GM23338 (cell line): ENCODE data around the gene GFRA3. TPM values are rescaled to one million over a fixed set of nuclear protein-coding genes. Genes with fewer than 3 reads are reported as not detected.

Source experiments
- ATAC-seq: fragments of 200-7000 bp; cut with Tn5 transposase; 3 replicates; pipeline ENCODE4 v1.9.1; 2020
- DNase-seq: peaks from one replicate; pipeline ENCODE4 v3.0.0-alpha.2; 2015; ENCODE audit warnings: low spot score
- H2AFZ ChIP-seq: fragments of 200-600 bp; sonication (generic); 2 replicates; pipeline ENCODE4 v1.8.0; 2016; ENCODE audit warnings: antibody characterized with exemption, mild to moderate bottlenecking, moderate library complexity
- H3F3A ChIP-seq: fragments of 200-600 bp; sonication (generic); replicated peaks from 2 replicates; pipeline ENCODE4 v1.8.0; 2017; ENCODE audit warnings: antibody characterized with exemption, mixed run types, low read depth
- H3K27ac ChIP-seq: fragments of 200-600 bp; sonication (generic); 2 replicates; pipeline ENCODE4 v1.6.1; 2016; ENCODE audit warnings: low read depth
- H3K27me3 ChIP-seq: fragments of 200-600 bp; sonication (generic); 2 replicates; pipeline ENCODE4 v1.8.0; 2016; ENCODE audit warnings: mild to moderate bottlenecking, mixed run types, moderate library complexity; ENCODE audit not compliant: insufficient read depth
- H3K36me3 ChIP-seq: fragments of 200-600 bp; sonication (generic); 2 replicates; pipeline ENCODE4 v1.8.0; 2016; ENCODE audit warnings: mild to moderate bottlenecking; ENCODE audit not compliant: insufficient read depth
- H3K4me1 ChIP-seq: fragments of 200-600 bp; sonication (generic); 2 replicates; pipeline ENCODE4 v1.8.0; 2016; ENCODE audit warnings: mild to moderate bottlenecking, moderate library complexity; ENCODE audit not compliant: insufficient read depth
- H3K4me2 ChIP-seq: fragments of 200-600 bp; sonication (generic); 2 replicates; pipeline ENCODE4 v1.7.1; 2017; ENCODE audit warnings: mixed run types
- H3K4me3 ChIP-seq: fragments of 200-600 bp; sonication (generic); 2 replicates; pipeline ENCODE4 v1.6.1; 2016; ENCODE audit warnings: mixed run types
- H3K79me2 ChIP-seq: fragments of 200-600 bp; sonication (generic); replicated peaks from 2 replicates; pipeline ENCODE4 v1.8.0; 2017; ENCODE audit warnings: mild to moderate bottlenecking; ENCODE audit not compliant: insufficient read depth
- H3K9me2 ChIP-seq: fragments of 200-600 bp; sonication (generic); 2 replicates; pipeline ENCODE4 v1.8.0; 2017; ENCODE audit not compliant: insufficient read depth
- H4K20me1 ChIP-seq: fragments of 200-600 bp; sonication (generic); replicated peaks from 2 replicates; pipeline ENCODE4 v1.8.0; 2017; ENCODE audit warnings: mild to moderate bottlenecking; ENCODE audit not compliant: insufficient read depth
- H3K27ac Mint-ChIP-seq: 2 replicates; pipeline ENCODE4 v1.8.0; 2020; ENCODE audit warnings: inconsistent platforms, mild to moderate bottlenecking, moderate library complexity, mixed read lengths
- H3K27me3 Mint-ChIP-seq: 3 replicates; pipeline ENCODE4 v1.8.0; 2022; ENCODE audit warnings: low read depth, mild to moderate bottlenecking, moderate library complexity, mixed read lengths, inconsistent platforms; ENCODE audit not compliant: insufficient read depth, poor library complexity
- H3K36me3 Mint-ChIP-seq: 3 replicates; pipeline ENCODE4 v1.8.0; 2021; ENCODE audit warnings: low read depth, mild to moderate bottlenecking, inconsistent platforms, moderate library complexity, mixed read lengths
- H3K4me1 Mint-ChIP-seq: 3 replicates; pipeline ENCODE4 v1.8.0; 2020; ENCODE audit warnings: mild to moderate bottlenecking, inconsistent platforms, mixed read lengths
- H3K4me3 Mint-ChIP-seq: 3 replicates; pipeline ENCODE4 v1.8.0; 2021; ENCODE audit warnings: moderate library complexity, mild to moderate bottlenecking, inconsistent platforms, mixed read lengths
- H3K9me3 Mint-ChIP-seq: 3 replicates; pipeline ENCODE4 v1.8.0; 2020; ENCODE audit warnings: moderate library complexity, mild to moderate bottlenecking, inconsistent platforms, mixed read lengths
- CREB1 ChIP-seq: fragments of 250-450 bp; sonication (Bioruptor Pico); IDR thresholded peaks from 2 replicates; pipeline ENCODE4 v1.5.0; 2020; ENCODE audit warnings: low read depth, mild to moderate bottlenecking, moderate library complexity
- EZH2 ChIP-seq: fragments of 200-600 bp; sonication (generic); IDR thresholded peaks from one replicate; pipeline ENCODE4 v1.8.0; 2017; ENCODE audit warnings: antibody characterized with exemption, mild to moderate bottlenecking, low read depth; ENCODE audit not compliant: unreplicated experiment
- EZH2phosphoT487 ChIP-seq: fragments of 200-600 bp; sonication (generic); IDR thresholded peaks from one replicate; pipeline ENCODE4 v1.8.1; 2018; ENCODE audit warnings: antibody characterized with exemption; ENCODE audit not compliant: unreplicated experiment
- JUNB ChIP-seq: IDR thresholded peaks from one replicate; pipeline ENCODE4 v1.6.1; 2016; ENCODE audit warnings: antibody characterized with exemption; ENCODE audit not compliant: unreplicated experiment
- NANOG ChIP-seq: IDR thresholded peaks from 2 replicates; pipeline ENCODE4 v1.6.1; 2016; ENCODE audit warnings: antibody characterized with exemption, borderline replicate concordance
- POLR2AphosphoS5 ChIP-seq: IDR thresholded peaks from 2 replicates; pipeline ENCODE4 v1.6.1; 2016; ENCODE audit warnings: antibody characterized with exemption, low read depth
- STAT1 ChIP-seq: IDR thresholded peaks from one replicate; pipeline ENCODE4 v1.6.1; 2016; ENCODE audit warnings: antibody characterized with exemption; ENCODE audit not compliant: unreplicated experiment
- ZNF114 ChIP-seq: fragments of 250-450 bp; sonication (Bioruptor Pico); IDR thresholded peaks from 2 replicates; pipeline ENCODE4 v1.5.0; 2020; ENCODE audit warnings: mild to moderate bottlenecking, moderate library complexity
- ZNF331 ChIP-seq: fragments of 250-450 bp; sonication (Bioruptor Pico); IDR thresholded peaks from 2 replicates; pipeline ENCODE4 v1.5.0; 2020; ENCODE audit warnings: low read depth, mild to moderate bottlenecking, moderate library complexity
- polyA plus RNA-seq: library from polyadenylated mRNA; unstranded; fragments of >200 nt; fragmentation: Nextera tagmentation; extraction: Ambion mirVana; gene quantifications from 2 replicates; pipeline ENCODE4 v1.2.1, GENCODE V29; 2016
- total RNA-seq: library from RNA; depleted of rRNA; stranded (reverse); fragments of >200 nt; shearing (Covaris generic); gene quantifications from 2 replicates; pipeline ENCODE4 v1.2.3, GENCODE V29; 2014
- TF ChIP-seq, protein P1 (sequence below): fragments of 250-450 bp; sonication (Bioruptor Pico); IDR thresholded peaks from 2 replicates; pipeline ENCODE4 v1.5.0; 2020; ENCODE audit warnings: mild to moderate bottlenecking, moderate library complexity
- TF ChIP-seq, protein P2 (sequence below): IDR thresholded peaks from 2 replicates; pipeline ENCODE4 v1.6.1; 2016; ENCODE audit warnings: antibody characterized with exemption
- TF ChIP-seq, protein P3 (sequence below), 2 experiments: fragments of 200-600 bp in 1 of 2; sonication (generic) in 1 of 2; conservative IDR thresholded peaks; 2 replicates each; pipeline versions ENCODE4 v1.5.1 to v1.6.1; 2016 to 2017; ENCODE audit warnings: antibody characterized with exemption in 2 of 2, low read depth in 2 of 2, mild to moderate bottlenecking in 2 of 2, moderate library complexity in 1 of 2
- TF ChIP-seq, protein P4 (sequence below): IDR thresholded peaks from one replicate; pipeline ENCODE4 v1.6.1; 2018; ENCODE audit warnings: antibody characterized with exemption; ENCODE audit not compliant: unreplicated experiment

The GFRA3 gene
- total and polyA plus RNA-seq, 2 experiments from 2014 or later, result 1.1 TPM

DNA sequence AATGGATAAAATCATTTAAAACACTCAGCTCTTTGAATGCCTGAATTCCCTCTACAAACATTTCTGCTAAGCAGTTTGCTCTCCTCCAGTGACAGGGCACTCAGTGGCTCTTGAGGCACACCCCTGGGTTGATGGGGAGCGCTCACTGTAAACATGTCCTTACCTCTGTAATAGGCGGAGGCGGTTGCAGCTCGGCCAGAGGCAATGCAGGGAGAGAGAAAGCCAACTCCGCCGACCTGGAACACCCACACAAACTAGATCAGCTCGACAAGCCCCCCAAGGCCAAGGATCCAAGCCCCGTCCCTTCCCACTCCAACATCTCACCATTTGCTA lies 61.6 kb downstream of the GFRA3 start:
- H3K4me1 ChIP-seq, result peaks cover 5% of the 10 kb centered on the region; the same call in 1 of the 2 replicates
- H3K4me2 ChIP-seq, result peak overlapping the region; percentile 78
- no peaks in the 10 kb centered on the region for H3K27me3 ChIP-seq
- H2AFZ ChIP-seq, result no peak overlapping the region
- H3K27ac ChIP-seq, result peak overlapping the region; percentile 15; the same call in 1 of the 2 replicates
- Mint-ChIP-seq H3K27me3 (peaks cover 10% of the 10 kb centered on the region), H3K4me1 (peaks cover 6% of the 10 kb centered on the region; the same call in 2 of the 3 replicates), H3K9me3 (no peaks in the 10 kb centered on the region; the same call in 2 of the 3 replicates), H3K36me3 (peaks cover 8% of the 10 kb centered on the region; the same call in 1 of the 3 replicates), H3K4me3 (peak overlapping the region; percentile 100), H3K27ac (peak overlapping the region; percentile 99)
- no peaks in the 10 kb centered on the region for H3K9me2 ChIP-seq
- no peaks in the 10 kb centered on the region for H3F3A ChIP-seq
- DNase-seq (peak; percentile 34), ATAC-seq (peak; percentile 8)
- no peaks in the 10 kb centered on the region for H3K36me3 ChIP-seq
- H3K4me3 ChIP-seq, result peak overlapping the region; percentile 56
- H4K20me1 ChIP-seq, result no peaks in the 10 kb centered on the region
- no peak for TF ChIP-seq ZNF331 (CRISPR knock-in tag)
- no peak for TF ChIP-seq EZH2
- TF ChIP-seq CREB1 (CRISPR knock-in tag), result no peak
- TF ChIP-seq EZH2phosphoT487, result no peak
- no peak for TF ChIP-seq JUNB
- TF ChIP-seq POLR2AphosphoS5, result no peak
- TF ChIP-seq, protein P1, sequence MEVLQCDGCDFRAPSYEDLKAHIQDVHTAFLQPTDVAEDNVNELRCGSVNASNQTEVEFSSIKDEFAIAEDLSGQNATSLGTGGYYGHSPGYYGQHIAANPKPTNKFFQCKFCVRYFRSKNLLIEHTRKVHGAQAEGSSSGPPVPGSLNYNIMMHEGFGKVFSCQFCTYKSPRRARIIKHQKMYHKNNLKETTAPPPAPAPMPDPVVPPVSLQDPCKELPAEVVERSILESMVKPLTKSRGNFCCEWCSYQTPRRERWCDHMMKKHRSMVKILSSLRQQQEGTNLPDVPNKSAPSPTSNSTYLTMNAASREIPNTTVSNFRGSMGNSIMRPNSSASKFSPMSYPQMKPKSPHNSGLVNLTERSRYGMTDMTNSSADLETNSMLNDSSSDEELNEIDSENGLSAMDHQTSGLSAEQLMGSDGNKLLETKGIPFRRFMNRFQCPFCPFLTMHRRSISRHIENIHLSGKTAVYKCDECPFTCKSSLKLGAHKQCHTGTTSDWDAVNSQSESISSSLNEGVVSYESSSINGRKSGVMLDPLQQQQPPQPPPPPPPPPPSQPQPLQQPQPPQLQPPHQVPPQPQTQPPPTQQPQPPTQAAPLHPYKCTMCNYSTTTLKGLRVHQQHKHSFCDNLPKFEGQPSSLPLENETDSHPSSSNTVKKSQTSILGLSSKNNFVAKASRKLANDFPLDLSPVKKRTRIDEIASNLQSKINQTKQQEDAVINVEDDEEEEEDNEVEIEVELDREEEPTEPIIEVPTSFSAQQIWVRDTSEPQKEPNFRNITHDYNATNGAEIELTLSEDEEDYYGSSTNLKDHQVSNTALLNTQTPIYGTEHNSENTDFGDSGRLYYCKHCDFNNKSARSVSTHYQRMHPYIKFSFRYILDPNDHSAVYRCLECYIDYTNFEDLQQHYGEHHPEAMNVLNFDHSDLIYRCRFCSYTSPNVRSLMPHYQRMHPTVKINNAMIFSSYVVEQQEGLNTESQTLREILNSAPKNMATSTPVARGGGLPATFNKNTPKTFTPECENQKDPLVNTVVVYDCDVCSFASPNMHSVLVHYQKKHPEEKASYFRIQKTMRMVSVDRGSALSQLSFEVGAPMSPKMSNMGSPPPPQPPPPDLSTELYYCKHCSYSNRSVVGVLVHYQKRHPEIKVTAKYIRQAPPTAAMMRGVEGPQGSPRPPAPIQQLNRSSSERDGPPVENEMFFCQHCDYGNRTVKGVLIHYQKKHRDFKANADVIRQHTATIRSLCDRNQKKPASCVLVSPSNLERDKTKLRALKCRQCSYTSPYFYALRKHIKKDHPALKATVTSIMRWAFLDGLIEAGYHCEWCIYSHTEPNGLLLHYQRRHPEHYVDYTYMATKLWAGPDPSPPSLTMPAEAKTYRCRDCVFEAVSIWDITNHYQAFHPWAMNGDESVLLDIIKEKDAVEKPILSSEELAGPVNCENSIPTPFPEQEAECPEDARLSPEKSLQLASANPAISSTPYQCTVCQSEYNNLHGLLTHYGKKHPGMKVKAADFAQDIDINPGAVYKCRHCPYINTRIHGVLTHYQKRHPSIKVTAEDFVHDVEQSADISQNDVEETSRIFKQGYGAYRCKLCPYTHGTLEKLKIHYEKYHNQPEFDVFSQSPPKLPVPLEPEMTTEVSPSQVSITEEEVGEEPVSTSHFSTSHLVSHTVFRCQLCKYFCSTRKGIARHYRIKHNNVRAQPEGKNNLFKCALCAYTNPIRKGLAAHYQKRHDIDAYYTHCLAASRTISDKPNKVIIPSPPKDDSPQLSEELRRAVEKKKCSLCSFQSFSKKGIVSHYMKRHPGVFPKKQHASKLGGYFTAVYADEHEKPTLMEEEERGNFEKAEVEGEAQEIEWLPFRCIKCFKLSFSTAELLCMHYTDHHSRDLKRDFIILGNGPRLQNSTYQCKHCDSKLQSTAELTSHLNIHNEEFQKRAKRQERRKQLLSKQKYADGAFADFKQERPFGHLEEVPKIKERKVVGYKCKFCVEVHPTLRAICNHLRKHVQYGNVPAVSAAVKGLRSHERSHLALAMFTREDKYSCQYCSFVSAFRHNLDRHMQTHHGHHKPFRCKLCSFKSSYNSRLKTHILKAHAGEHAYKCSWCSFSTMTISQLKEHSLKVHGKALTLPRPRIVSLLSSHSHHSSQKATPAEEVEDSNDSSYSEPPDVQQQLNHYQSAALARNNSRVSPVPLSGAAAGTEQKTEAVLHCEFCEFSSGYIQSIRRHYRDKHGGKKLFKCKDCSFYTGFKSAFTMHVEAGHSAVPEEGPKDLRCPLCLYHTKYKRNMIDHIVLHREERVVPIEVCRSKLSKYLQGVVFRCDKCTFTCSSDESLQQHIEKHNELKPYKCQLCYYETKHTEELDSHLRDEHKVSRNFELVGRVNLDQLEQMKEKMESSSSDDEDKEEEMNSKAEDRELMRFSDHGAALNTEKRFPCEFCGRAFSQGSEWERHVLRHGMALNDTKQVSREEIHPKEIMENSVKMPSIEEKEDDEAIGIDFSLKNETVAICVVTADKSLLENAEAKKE, result no peak
- TF ChIP-seq, protein P2, sequence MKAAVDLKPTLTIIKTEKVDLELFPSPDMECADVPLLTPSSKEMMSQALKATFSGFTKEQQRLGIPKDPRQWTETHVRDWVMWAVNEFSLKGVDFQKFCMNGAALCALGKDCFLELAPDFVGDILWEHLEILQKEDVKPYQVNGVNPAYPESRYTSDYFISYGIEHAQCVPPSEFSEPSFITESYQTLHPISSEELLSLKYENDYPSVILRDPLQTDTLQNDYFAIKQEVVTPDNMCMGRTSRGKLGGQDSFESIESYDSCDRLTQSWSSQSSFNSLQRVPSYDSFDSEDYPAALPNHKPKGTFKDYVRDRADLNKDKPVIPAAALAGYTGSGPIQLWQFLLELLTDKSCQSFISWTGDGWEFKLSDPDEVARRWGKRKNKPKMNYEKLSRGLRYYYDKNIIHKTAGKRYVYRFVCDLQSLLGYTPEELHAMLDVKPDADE, result no peak
- TF ChIP-seq NANOG, result no peak
- TF ChIP-seq, protein P3, sequence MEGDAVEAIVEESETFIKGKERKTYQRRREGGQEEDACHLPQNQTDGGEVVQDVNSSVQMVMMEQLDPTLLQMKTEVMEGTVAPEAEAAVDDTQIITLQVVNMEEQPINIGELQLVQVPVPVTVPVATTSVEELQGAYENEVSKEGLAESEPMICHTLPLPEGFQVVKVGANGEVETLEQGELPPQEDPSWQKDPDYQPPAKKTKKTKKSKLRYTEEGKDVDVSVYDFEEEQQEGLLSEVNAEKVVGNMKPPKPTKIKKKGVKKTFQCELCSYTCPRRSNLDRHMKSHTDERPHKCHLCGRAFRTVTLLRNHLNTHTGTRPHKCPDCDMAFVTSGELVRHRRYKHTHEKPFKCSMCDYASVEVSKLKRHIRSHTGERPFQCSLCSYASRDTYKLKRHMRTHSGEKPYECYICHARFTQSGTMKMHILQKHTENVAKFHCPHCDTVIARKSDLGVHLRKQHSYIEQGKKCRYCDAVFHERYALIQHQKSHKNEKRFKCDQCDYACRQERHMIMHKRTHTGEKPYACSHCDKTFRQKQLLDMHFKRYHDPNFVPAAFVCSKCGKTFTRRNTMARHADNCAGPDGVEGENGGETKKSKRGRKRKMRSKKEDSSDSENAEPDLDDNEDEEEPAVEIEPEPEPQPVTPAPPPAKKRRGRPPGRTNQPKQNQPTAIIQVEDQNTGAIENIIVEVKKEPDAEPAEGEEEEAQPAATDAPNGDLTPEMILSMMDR (conservative IDR thresholded peaks at IDR 0.05; ENCODE audit: low read depth in 2 of 2), result no peak
- no peak for TF ChIP-seq STAT1
- no peak for TF ChIP-seq ZNF114
- TF ChIP-seq, protein P4, sequence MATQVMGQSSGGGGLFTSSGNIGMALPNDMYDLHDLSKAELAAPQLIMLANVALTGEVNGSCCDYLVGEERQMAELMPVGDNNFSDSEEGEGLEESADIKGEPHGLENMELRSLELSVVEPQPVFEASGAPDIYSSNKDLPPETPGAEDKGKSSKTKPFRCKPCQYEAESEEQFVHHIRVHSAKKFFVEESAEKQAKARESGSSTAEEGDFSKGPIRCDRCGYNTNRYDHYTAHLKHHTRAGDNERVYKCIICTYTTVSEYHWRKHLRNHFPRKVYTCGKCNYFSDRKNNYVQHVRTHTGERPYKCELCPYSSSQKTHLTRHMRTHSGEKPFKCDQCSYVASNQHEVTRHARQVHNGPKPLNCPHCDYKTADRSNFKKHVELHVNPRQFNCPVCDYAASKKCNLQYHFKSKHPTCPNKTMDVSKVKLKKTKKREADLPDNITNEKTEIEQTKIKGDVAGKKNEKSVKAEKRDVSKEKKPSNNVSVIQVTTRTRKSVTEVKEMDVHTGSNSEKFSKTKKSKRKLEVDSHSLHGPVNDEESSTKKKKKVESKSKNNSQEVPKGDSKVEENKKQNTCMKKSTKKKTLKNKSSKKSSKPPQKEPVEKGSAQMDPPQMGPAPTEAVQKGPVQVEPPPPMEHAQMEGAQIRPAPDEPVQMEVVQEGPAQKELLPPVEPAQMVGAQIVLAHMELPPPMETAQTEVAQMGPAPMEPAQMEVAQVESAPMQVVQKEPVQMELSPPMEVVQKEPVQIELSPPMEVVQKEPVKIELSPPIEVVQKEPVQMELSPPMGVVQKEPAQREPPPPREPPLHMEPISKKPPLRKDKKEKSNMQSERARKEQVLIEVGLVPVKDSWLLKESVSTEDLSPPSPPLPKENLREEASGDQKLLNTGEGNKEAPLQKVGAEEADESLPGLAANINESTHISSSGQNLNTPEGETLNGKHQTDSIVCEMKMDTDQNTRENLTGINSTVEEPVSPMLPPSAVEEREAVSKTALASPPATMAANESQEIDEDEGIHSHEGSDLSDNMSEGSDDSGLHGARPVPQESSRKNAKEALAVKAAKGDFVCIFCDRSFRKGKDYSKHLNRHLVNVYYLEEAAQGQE, result no peak
- peaks cover 52% of the 10 kb centered on the region for H3K79me2 ChIP-seq
